Dedifferentiated amniotic fluid mesenchymal stem cell (primary cell): ENCODE measurements around the gene RNU1-3.
A peak's percentile ranks its signal among the peaks of the same experiment; 100 is the strongest.
"Not testable (repeated sequence)": the region's sequence is repeated elsewhere in the genome, so short reads cannot be mapped to it uniquely, and the experiment has no call there.

Experiments used
- DNase-seq: peaks from one replicate; pipeline ENCODE4 v3.0.0-alpha.2; 2016; ENCODE audit errors: extremely low spot score

The RNU1-3 gene

GRCh38 chr1:16656981-16657683 is 9.6 kb downstream of the RNU1-3 start:
- not testable (repeated sequence) for DNase-seq

- not testable (repeated sequence) for DNase-seq
These were observed 10.2 kb downstream of the RNU1-3 start for GRCh38 chr1:16656574-16656973.

- not testable (repeated sequence) for DNase-seq
These were observed 15.2 kb downstream of the RNU1-3 start for GRCh38 chr1:16651560-16651959.

GRCh38 chr1:16649960-16650359 is 16.8 kb downstream of the RNU1-3 start:
- DNase-seq, result not testable (repeated sequence)

GRCh38 chr1:16649390-16649789 is 17.4 kb downstream of the RNU1-3 start:
- not testable (repeated sequence) for DNase-seq

- DNase-seq, result not testable (repeated sequence)
These were observed 18.0 kb downstream of the RNU1-3 start for GRCh38 chr1:16648756-16649155.

GRCh38 chr1:16648250-16648649 is 18.5 kb downstream of the RNU1-3 start:
- not testable (repeated sequence) for DNase-seq

- not testable (repeated sequence) for DNase-seq
These were observed 19.3 kb downstream of the RNU1-3 start for GRCh38 chr1:16647179-16648176.

GRCh38 chr1:16646716-16647115 is 20.0 kb downstream of the RNU1-3 start:
- not testable (repeated sequence) for DNase-seq

GRCh38 chr1:16646061-16646664 is 20.6 kb downstream of the RNU1-3 start:
- not testable (repeated sequence) for DNase-seq

GRCh38 chr1:16645271-16646060 is 21.3 kb downstream of the RNU1-3 start:
- peak; percentile 12 for DNase-seq

GRCh38 chr1:16644482-16645270 is 22.1 kb downstream of the RNU1-3 start:
- DNase-seq, result peak; percentile 96

- DNase-seq, result no peak
These were observed 22.6 kb downstream of the RNU1-3 start for GRCh38 chr1:16644193-16644481.

GRCh38 chr1:16643476-16644192 is 23.1 kb downstream of the RNU1-3 start:
- DNase-seq, result peak; percentile 26

- DNase-seq, result peak; percentile 14
These were observed 23.7 kb downstream of the RNU1-3 start for GRCh38 chr1:16643001-16643411.

- peak; percentile 13 for DNase-seq
These were observed 24.5 kb downstream of the RNU1-3 start for GRCh38 chr1:16642025-16642966.

GRCh38 chr1:16641159-16641975 is 25.4 kb downstream of the RNU1-3 start:
- DNase-seq, result peak; percentile 14
